Breast epithelium (tissue), 3 donors: ENCODE data around the gene MAP3K3.

Experiments used
- POLR2A ChIP-seq: fragments of 450-650 bp; IDR thresholded peaks from one replicate; pipeline ENCODE4 v1.6.1; 2016; ENCODE audit warnings: antibody characterized with exemption, mild to moderate bottlenecking, moderate library complexity
- TF ChIP-seq, protein P1 (sequence below), 3 donors: fragments of 450-650 bp; IDR thresholded peaks; one replicate each; pipeline ENCODE4 v1.5.1; 2016 to 2017; ENCODE audit warnings: antibody characterized with exemption in 3 of 3, mild to moderate bottlenecking in 3 of 3, moderate library complexity in 3 of 3

DNA sequence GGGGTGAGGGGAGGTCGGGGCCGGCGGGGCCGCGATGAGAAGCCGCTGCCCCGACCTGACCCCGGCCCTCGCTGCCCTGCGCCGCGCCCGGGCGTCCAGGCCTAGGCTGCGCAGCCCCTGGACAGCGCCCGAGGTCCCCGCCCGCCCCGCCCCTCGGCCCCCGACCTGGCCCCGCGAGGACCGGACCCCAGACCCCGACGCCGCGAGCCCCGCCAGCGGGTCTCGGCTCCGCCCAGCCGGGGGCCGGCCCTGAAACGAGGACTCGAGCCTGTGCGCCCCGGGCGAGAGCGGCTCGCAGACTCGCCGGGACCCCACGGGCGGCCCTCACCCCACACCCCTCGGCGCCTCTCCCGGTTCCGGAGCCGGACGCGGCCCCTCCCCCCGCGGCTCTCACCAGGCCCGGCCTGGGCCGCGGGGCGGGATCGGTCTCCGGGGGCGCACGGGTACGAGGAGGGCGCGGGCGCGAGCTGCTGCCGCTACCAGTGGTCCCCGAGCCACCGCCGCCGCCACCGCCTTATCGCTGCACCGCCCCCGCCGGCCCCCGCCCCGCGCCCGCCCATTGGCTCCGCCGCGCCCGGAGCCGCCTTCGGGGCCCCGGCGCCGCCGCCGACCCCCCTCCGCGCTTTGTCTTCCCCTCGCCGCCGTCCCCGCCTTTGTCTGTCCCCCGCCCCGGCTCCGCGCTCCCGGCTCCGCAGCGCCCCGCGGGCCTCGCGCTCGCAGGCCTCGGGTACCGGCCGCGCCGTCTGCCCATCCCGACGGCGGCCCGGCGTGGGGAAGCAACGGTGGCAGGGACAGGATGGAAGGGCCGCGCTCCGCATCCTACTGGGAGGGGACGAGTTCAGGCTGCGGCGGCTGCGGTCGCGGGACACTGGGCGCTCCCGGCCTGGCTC, 77.7 kb downstream of the MAP3K3 start, which contains the start of gene LIMD2:
- TF ChIP-seq, protein P1, sequence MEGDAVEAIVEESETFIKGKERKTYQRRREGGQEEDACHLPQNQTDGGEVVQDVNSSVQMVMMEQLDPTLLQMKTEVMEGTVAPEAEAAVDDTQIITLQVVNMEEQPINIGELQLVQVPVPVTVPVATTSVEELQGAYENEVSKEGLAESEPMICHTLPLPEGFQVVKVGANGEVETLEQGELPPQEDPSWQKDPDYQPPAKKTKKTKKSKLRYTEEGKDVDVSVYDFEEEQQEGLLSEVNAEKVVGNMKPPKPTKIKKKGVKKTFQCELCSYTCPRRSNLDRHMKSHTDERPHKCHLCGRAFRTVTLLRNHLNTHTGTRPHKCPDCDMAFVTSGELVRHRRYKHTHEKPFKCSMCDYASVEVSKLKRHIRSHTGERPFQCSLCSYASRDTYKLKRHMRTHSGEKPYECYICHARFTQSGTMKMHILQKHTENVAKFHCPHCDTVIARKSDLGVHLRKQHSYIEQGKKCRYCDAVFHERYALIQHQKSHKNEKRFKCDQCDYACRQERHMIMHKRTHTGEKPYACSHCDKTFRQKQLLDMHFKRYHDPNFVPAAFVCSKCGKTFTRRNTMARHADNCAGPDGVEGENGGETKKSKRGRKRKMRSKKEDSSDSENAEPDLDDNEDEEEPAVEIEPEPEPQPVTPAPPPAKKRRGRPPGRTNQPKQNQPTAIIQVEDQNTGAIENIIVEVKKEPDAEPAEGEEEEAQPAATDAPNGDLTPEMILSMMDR (IDR thresholded peaks at IDR 0.05): no peak
- no peak for TF ChIP-seq POLR2A
